Lower leg skin (tissue), 4 donors: ENCODE results near the gene FBXL13. TPM values are rescaled to one million over a fixed set of nuclear protein-coding genes. Genes with fewer than 3 reads are reported as not detected.
"Not testable (repeated sequence)": the region's sequence is repeated elsewhere in the genome, so short reads cannot be mapped to it uniquely, and the experiment has no call there.

Source experiments
- DNase-seq, 2 donors: peaks; one replicate each; pipeline ENCODE4 v3.0.0-alpha.2; 2019; ENCODE audit warnings: low spot score in 2 of 2
- H3K4me3 ChIP-seq: fragments of 200-600 bp; sonication (generic); 2 replicates; pipeline ENCODE4 v1.5.1; 2017; ENCODE audit warnings: mild to moderate bottlenecking, low read depth; ENCODE audit not compliant: poor library complexity, severe bottlenecking
- CTCF ChIP-seq, 3 donors: fragments of 450-650 bp; IDR thresholded peaks; one replicate each; pipeline ENCODE4 v1.5.1; 2016; ENCODE audit warnings: antibody characterized with exemption in 3 of 3, mild to moderate bottlenecking in 3 of 3, moderate library complexity in 2 of 3
- POLR2A ChIP-seq, 2 donors: fragments of 450-650 bp; IDR thresholded peaks; one replicate each; pipeline ENCODE4 v1.6.1; 2016 to 2017; ENCODE audit warnings: antibody characterized with exemption in 2 of 2, mild to moderate bottlenecking in 1 of 2, moderate library complexity in 1 of 2
- WGBS, 2 donors: methylation state at CpG; one replicate each; pipeline ENCODE4 v1.1.5; 2018; 5-methylcytosine and 5-hydroxymethylcytosine counted together
- intact Hi-C: fragments of 100-400 bp; cut with DNase I; formaldehyde crosslinking; loops from one replicate; pipeline ENCODE4 v1.15.0; 2023; ENCODE audit warnings: low total_unique reads
- total RNA-seq, 4 donors: library from RNA; depleted of rRNA; stranded (reverse); fragments of >200 nt; gene quantifications; one replicate each; pipeline ENCODE4 v1.1.0, GENCODE V29; 2016

FBXL13 gene
- total RNA-seq, 4 donors from 2014 or later, result 0.78 to 1.5 (median 1.1) TPM; not detected in 1

- no peak for TF ChIP-seq CTCF (IDR thresholded peaks at IDR 0.05)
- TF ChIP-seq POLR2A (IDR thresholded peaks at IDR 0.05), result no peak
- WGBS, 2 donors, result 85 to 90% methylated on average over 2 of the region's 2 CpGs
- intact Hi-C loops, result no loop called here
- H3K4me3 ChIP-seq, result no peak overlapping the region
- no peak for DNase-seq
These were observed 42.9 kb upstream of the FBXL13 start for GRCh38 chr7:103117465-103117864.

- DNase-seq, result no peak
- TF ChIP-seq POLR2A (IDR thresholded peaks at IDR 0.05) (no peak), CTCF (IDR thresholded peaks at IDR 0.05) (no peak)
- H3K4me3 ChIP-seq, result no peak overlapping the region
- intact Hi-C loops, result no loop called here
These were observed 42.4 kb upstream of the FBXL13 start for GRCh38 chr7:103116991-103117390.

- DNase-seq, result no peak
- intact Hi-C loops, result no loop called here
- H3K4me3 ChIP-seq, result no peak overlapping the region
- WGBS, 2 donors, result 80 to 92% methylated on average over 1 of the region's 1 CpG
- no peak for TF ChIP-seq POLR2A (IDR thresholded peaks at IDR 0.05)
- no peak for TF ChIP-seq CTCF (IDR thresholded peaks at IDR 0.05)
These were observed 41.9 kb upstream of the FBXL13 start for GRCh38 chr7:103116511-103116910.

GRCh38 chr7:103115771-103116170, 41.2 kb upstream of the FBXL13 start:
- DNase-seq, result no peak
- no peak for TF ChIP-seq CTCF (IDR thresholded peaks at IDR 0.05)
- no peak for TF ChIP-seq POLR2A (IDR thresholded peaks at IDR 0.05)
- H3K4me3 ChIP-seq, result no peak overlapping the region
- WGBS, 2 donors, result 100% methylated on average over 4 of the region's 4 CpGs
- intact Hi-C loops, result no loop called here

GRCh38 chr7:103114576-103115008, 40.0 kb upstream of the FBXL13 start:
- no peak for DNase-seq
- intact Hi-C loops, result no loop called here
- TF ChIP-seq POLR2A (IDR thresholded peaks at IDR 0.05) (no peak), CTCF (IDR thresholded peaks at IDR 0.05) (no peak)
- WGBS, 2 donors, result 64 to 79% methylated on average over 1 of the region's 1 CpG
- H3K4me3 ChIP-seq, result no peak overlapping the region

- 86 to 97% methylated on average over 2 of the region's 2 CpGs for WGBS, 2 donors
- TF ChIP-seq CTCF (IDR thresholded peaks at IDR 0.05), result no peak
- TF ChIP-seq POLR2A (IDR thresholded peaks at IDR 0.05), result no peak
- intact Hi-C loops, result no loop called here
- H3K4me3 ChIP-seq, result no peak overlapping the region
- DNase-seq, result no peak
These were observed 38.6 kb upstream of the FBXL13 start for GRCh38 chr7:103113164-103113563.

GRCh38 chr7:103106703-103107070, 32.1 kb upstream of the FBXL13 start:
- H3K4me3 ChIP-seq, DNase-seq, intact Hi-C loops: not testable (repeated sequence)
- 65 to 81% methylated on average over 6 of the region's 6 CpGs for WGBS, 2 donors
